DOHH2 (cell line): ENCODE data around the gene C12orf57.

Experiments used
- H3F3A ChIP-seq: fragments of 200-600 bp; sonication (generic), shearing (Covaris generic); 2 replicates; pipeline ENCODE4 v1.6.0; 2016; ENCODE audit warnings: antibody characterized with exemption, mild to moderate bottlenecking; ENCODE audit not compliant: control insufficient read depth, insufficient read depth
- H3K27ac ChIP-seq: fragments of 200-600 bp; sonication (generic); 2 replicates; pipeline ENCODE4 v1.5.1; 2014; ENCODE audit warnings: low read depth, mild to moderate bottlenecking, low read length, moderate library complexity
- H3K27me3 ChIP-seq: fragments of 200-600 bp; sonication (generic); 2 replicates; pipeline ENCODE4 v1.6.1; 2014; ENCODE audit warnings: mild to moderate bottlenecking, low read length, mixed read lengths; ENCODE audit not compliant: control insufficient read depth
- H3K36me3 ChIP-seq: fragments of 200-600 bp; sonication (generic); 2 replicates; pipeline ENCODE4 v1.6.1; 2014; ENCODE audit warnings: mild to moderate bottlenecking, low read length, moderate library complexity, mixed read lengths; ENCODE audit not compliant: control insufficient read depth
- H3K4me1 ChIP-seq: fragments of 200-600 bp; sonication (generic); 2 replicates; pipeline ENCODE4 v1.6.1; 2014; ENCODE audit warnings: mild to moderate bottlenecking, low read length, mixed read lengths; ENCODE audit not compliant: control insufficient read depth
- H3K4me2 ChIP-seq: fragments of 200-600 bp; sonication (generic); 2 replicates; pipeline ENCODE4 v1.6.0; 2014; ENCODE audit warnings: mild to moderate bottlenecking, low read length, moderate library complexity
- H3K4me3 ChIP-seq: fragments of 200-600 bp; sonication (generic); 2 replicates; pipeline ENCODE4 v1.5.1; 2014; ENCODE audit warnings: mild to moderate bottlenecking, low read length, mixed read lengths
- H3K79me2 ChIP-seq: fragments of 200-600 bp; sonication (generic); 2 replicates; pipeline ENCODE4 v1.6.1; 2014; ENCODE audit warnings: mild to moderate bottlenecking, low read length, mixed read lengths; ENCODE audit not compliant: control insufficient read depth
- H3K9me2 ChIP-seq: fragments of 200-600 bp; sonication (generic); replicated peaks from 2 replicates; pipeline ENCODE4 v1.6.1; 2014; ENCODE audit warnings: mild to moderate bottlenecking, low read length, mixed read lengths; ENCODE audit not compliant: control insufficient read depth
- H3K9me3 ChIP-seq: fragments of 200-600 bp; sonication (generic); 2 replicates; pipeline ENCODE4 v1.6.1; 2014; ENCODE audit warnings: antibody characterized with exemption, low read length, mixed read lengths; ENCODE audit not compliant: control insufficient read depth, insufficient read depth
- H4K20me1 ChIP-seq: fragments of 200-600 bp; sonication (generic); 2 replicates; pipeline ENCODE4 v1.6.0; 2014; ENCODE audit warnings: low read depth, mild to moderate bottlenecking, antibody characterized with exemption, low read length, moderate library complexity; ENCODE audit not compliant: control insufficient read depth, insufficient read depth
- EZH2phosphoT487 ChIP-seq: fragments of 200-600 bp; sonication (generic); IDR thresholded peaks from 2 replicates; pipeline ENCODE4 v1.6.1; 2017; ENCODE audit warnings: borderline replicate concordance, mild to moderate bottlenecking, antibody characterized with exemption, low read length, moderate library complexity, mixed read lengths
- TF ChIP-seq, protein P1 (sequence below): fragments of 200-600 bp; sonication (generic); IDR thresholded peaks from one replicate; pipeline ENCODE4 v1.5.1; 2014; ENCODE audit warnings: antibody characterized with exemption, mild to moderate bottlenecking, low read depth, low read length; ENCODE audit not compliant: poor library complexity, severe bottlenecking

The C12orf57 gene

DNA sequence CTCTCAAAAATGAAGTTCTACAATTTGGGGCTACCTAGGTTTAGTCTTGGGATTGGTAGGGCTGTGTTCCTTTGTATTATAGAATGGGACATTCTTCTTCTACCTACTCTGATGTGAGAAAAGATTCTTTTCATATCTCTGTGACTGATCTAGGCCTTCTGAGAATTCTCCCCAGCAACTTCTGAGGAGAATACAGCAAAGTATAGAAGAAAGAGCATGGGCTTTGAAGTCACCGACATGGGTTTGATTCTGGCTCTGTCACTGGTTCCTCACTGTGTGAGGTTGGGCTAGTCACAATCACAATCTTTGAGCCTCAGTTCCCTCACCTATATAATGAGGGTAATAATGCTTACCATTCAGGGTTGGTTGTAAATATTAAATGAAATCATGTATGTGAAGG, 11.1 kb upstream of the C12orf57 start:
- Histone ChIP-seq H3K4me2 (no peak overlapping the region), H3K36me3 (peaks cover 2% of the 10 kb centered on the region), H3K4me3 (no peak overlapping the region), H3F3A (peaks cover 5% of the 10 kb centered on the region; the same call in 1 of the 2 replicates), H3K79me2 (peaks cover 14% of the 10 kb centered on the region), H4K20me1 (no peaks in the 10 kb centered on the region), H3K9me3 (no peaks in the 10 kb centered on the region), H3K4me1 (peaks cover 12% of the 10 kb centered on the region), H3K27ac (no peak overlapping the region), H3K27me3 (peaks cover 20% of the 10 kb centered on the region), H3K9me2 (no peaks in the 10 kb centered on the region)
- no peak for TF ChIP-seq EZH2phosphoT487

DNA sequence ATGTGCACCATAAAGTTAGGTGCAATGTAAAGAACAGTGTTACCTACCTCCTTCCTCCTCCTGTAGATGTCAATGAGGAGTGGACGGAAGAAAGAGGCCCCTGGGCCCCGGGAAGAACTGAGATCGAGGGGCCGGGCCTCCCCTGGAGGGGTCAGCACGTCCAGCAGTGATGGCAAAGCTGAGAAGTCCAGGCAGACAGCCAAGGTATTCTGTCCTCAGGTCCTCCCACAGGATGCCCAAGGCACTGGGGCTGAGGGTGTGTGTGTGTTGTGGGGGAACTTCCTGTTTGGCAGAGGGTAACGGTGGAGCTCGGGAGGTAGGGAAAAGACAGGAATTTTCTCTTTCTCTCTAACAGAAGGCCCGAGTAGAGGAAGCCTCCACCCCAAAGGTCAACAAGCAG, 9.7 kb upstream of the C12orf57 start:
- Histone ChIP-seq H4K20me1 (no peaks in the 10 kb centered on the region), H3F3A (peaks cover 5% of the 10 kb centered on the region; the same call in 1 of the 2 replicates), H3K9me3 (no peaks in the 10 kb centered on the region), H3K4me3 (no peak overlapping the region), H3K36me3 (peaks cover 2% of the 10 kb centered on the region), H3K27ac (no peak overlapping the region), H3K4me1 (peaks cover 18% of the 10 kb centered on the region), H3K79me2 (peaks cover 14% of the 10 kb centered on the region), H3K27me3 (peaks cover 12% of the 10 kb centered on the region), H3K9me2 (no peaks in the 10 kb centered on the region), H3K4me2 (no peak overlapping the region)
- no peak for TF ChIP-seq EZH2phosphoT487
- TF ChIP-seq, protein P1, sequence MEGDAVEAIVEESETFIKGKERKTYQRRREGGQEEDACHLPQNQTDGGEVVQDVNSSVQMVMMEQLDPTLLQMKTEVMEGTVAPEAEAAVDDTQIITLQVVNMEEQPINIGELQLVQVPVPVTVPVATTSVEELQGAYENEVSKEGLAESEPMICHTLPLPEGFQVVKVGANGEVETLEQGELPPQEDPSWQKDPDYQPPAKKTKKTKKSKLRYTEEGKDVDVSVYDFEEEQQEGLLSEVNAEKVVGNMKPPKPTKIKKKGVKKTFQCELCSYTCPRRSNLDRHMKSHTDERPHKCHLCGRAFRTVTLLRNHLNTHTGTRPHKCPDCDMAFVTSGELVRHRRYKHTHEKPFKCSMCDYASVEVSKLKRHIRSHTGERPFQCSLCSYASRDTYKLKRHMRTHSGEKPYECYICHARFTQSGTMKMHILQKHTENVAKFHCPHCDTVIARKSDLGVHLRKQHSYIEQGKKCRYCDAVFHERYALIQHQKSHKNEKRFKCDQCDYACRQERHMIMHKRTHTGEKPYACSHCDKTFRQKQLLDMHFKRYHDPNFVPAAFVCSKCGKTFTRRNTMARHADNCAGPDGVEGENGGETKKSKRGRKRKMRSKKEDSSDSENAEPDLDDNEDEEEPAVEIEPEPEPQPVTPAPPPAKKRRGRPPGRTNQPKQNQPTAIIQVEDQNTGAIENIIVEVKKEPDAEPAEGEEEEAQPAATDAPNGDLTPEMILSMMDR = no peak

DNA sequence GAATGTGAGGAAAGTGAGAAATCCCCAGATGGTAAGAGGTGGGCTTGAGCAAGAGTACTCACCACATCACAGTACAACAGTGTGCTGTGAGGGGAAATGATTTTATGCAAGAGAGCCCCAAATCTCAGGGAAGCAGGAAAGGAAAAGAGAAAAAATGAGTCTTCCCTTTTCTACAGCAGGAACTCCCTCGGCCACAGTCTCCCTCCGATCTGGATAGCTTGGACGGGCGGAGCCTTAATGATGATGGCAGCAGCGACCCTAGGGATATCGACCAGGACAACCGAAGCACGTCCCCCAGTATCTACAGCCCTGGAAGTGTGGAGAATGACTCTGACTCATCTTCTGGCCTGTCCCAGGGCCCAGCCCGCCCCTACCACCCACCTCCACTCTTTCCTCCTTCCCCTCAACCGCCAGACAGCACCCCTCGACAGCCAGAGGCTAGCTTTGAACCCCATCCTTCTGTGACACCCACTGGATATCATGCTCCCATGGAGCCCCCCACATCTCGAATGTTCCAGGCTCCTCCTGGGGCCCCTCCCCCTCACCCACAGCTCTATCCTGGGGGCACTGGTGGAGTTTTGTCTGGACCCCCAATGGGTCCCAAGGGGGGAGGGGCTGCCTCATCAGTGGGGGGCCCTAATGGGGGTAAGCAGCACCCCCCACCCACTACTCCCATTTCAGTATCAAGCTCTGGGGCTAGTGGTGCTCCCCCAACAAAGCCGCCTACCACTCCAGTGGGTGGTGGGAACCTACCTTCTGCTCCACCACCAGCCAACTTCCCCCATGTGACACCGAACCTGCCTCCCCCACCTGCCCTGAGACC, 8.2 kb upstream of the C12orf57 start:
- Histone ChIP-seq H3K4me2 (peak overlapping the region; percentile 96), H3K9me2 (no peaks in the 10 kb centered on the region), H3F3A (peaks cover 5% of the 10 kb centered on the region; the same call in 1 of the 2 replicates), H3K4me3 (peak overlapping the region; percentile 88), H3K36me3 (peaks cover 2% of the 10 kb centered on the region), H3K79me2 (peaks cover 14% of the 10 kb centered on the region), H3K4me1 (peaks cover 18% of the 10 kb centered on the region), H3K27me3 (no peaks in the 10 kb centered on the region), H3K9me3 (no peaks in the 10 kb centered on the region), H4K20me1 (no peaks in the 10 kb centered on the region), H3K27ac (no peak overlapping the region)
- TF ChIP-seq EZH2phosphoT487 = no peak
- TF ChIP-seq, protein P1 = no peak

DNA sequence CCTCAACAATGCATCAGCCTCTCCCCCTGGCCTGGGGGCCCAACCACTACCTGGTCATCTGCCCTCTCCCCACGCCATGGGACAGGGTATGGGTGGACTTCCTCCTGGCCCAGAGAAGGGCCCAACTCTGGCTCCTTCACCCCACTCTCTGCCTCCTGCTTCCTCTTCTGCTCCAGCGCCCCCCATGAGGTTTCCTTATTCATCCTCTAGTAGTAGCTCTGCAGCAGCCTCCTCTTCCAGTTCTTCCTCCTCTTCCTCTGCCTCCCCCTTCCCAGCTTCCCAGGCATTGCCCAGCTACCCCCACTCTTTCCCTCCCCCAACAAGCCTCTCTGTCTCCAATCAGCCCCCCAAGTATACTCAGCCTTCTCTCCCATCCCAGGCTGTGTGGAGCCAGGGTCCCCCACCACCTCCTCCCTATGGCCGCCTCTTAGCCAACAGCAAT, 7.6 kb upstream of the C12orf57 start:
- peaks cover 14% of the 10 kb centered on the region for H3K79me2 ChIP-seq
- TF ChIP-seq, protein P1 = no peak
- TF ChIP-seq EZH2phosphoT487 = no peak
- H3K36me3 ChIP-seq = peaks cover 2% of the 10 kb centered on the region
- H3K27ac ChIP-seq = no peak overlapping the region
- no peaks in the 10 kb centered on the region for H3K9me3 ChIP-seq
- no peaks in the 10 kb centered on the region for H3K9me2 ChIP-seq
- H4K20me1 ChIP-seq = no peaks in the 10 kb centered on the region
- peak overlapping the region; percentile 88 for H3K4me3 ChIP-seq
- peak overlapping the region; percentile 96 for H3K4me2 ChIP-seq
- H3K27me3 ChIP-seq = no peaks in the 10 kb centered on the region
- H3K4me1 ChIP-seq = peaks cover 18% of the 10 kb centered on the region
- H3F3A ChIP-seq = peaks cover 5% of the 10 kb centered on the region; the same call in 1 of the 2 replicates
